ENCODE results near the gene CCDC17.

- no peak for TF ChIP-seq CREB1 (CRISPR knock-in tag; IDR thresholded peaks at IDR 0.05; ENCODE audit: low read depth)
- TF ChIP-seq CTCF (conservative IDR thresholded peaks at IDR 0.05; ENCODE audit: low read depth in 2 of 2), result no peak
- TF ChIP-seq, protein P1, sequence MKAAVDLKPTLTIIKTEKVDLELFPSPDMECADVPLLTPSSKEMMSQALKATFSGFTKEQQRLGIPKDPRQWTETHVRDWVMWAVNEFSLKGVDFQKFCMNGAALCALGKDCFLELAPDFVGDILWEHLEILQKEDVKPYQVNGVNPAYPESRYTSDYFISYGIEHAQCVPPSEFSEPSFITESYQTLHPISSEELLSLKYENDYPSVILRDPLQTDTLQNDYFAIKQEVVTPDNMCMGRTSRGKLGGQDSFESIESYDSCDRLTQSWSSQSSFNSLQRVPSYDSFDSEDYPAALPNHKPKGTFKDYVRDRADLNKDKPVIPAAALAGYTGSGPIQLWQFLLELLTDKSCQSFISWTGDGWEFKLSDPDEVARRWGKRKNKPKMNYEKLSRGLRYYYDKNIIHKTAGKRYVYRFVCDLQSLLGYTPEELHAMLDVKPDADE (IDR thresholded peaks at IDR 0.05), result no peak
- TF ChIP-seq EZH2phosphoT487 (IDR thresholded peaks at IDR 0.05; ENCODE audit: unreplicated experiment), result no peak
- TF ChIP-seq, protein P2, sequence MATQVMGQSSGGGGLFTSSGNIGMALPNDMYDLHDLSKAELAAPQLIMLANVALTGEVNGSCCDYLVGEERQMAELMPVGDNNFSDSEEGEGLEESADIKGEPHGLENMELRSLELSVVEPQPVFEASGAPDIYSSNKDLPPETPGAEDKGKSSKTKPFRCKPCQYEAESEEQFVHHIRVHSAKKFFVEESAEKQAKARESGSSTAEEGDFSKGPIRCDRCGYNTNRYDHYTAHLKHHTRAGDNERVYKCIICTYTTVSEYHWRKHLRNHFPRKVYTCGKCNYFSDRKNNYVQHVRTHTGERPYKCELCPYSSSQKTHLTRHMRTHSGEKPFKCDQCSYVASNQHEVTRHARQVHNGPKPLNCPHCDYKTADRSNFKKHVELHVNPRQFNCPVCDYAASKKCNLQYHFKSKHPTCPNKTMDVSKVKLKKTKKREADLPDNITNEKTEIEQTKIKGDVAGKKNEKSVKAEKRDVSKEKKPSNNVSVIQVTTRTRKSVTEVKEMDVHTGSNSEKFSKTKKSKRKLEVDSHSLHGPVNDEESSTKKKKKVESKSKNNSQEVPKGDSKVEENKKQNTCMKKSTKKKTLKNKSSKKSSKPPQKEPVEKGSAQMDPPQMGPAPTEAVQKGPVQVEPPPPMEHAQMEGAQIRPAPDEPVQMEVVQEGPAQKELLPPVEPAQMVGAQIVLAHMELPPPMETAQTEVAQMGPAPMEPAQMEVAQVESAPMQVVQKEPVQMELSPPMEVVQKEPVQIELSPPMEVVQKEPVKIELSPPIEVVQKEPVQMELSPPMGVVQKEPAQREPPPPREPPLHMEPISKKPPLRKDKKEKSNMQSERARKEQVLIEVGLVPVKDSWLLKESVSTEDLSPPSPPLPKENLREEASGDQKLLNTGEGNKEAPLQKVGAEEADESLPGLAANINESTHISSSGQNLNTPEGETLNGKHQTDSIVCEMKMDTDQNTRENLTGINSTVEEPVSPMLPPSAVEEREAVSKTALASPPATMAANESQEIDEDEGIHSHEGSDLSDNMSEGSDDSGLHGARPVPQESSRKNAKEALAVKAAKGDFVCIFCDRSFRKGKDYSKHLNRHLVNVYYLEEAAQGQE (IDR thresholded peaks at IDR 0.05; ENCODE audit: unreplicated experiment), result no peak
- TF ChIP-seq POLR2AphosphoS5 (IDR thresholded peaks at IDR 0.05; ENCODE audit: low read depth), result no peak
- no peak for TF ChIP-seq EZH2 (IDR thresholded peaks at IDR 0.05; ENCODE audit: low read depth, unreplicated experiment)
- no peak for TF ChIP-seq ZNF331 (CRISPR knock-in tag; IDR thresholded peaks at IDR 0.05; ENCODE audit: low read depth)
- no peak for TF ChIP-seq JUNB (IDR thresholded peaks at IDR 0.05; ENCODE audit: unreplicated experiment)
- TF ChIP-seq ZNF114 (CRISPR knock-in tag; IDR thresholded peaks at IDR 0.05), result no peak
- no peak for TF ChIP-seq NANOG (IDR thresholded peaks at IDR 0.05; ENCODE audit: borderline replicate concordance)
- TF ChIP-seq STAT1 (IDR thresholded peaks at IDR 0.05; ENCODE audit: unreplicated experiment), result no peak
- TF ChIP-seq, protein P3, sequence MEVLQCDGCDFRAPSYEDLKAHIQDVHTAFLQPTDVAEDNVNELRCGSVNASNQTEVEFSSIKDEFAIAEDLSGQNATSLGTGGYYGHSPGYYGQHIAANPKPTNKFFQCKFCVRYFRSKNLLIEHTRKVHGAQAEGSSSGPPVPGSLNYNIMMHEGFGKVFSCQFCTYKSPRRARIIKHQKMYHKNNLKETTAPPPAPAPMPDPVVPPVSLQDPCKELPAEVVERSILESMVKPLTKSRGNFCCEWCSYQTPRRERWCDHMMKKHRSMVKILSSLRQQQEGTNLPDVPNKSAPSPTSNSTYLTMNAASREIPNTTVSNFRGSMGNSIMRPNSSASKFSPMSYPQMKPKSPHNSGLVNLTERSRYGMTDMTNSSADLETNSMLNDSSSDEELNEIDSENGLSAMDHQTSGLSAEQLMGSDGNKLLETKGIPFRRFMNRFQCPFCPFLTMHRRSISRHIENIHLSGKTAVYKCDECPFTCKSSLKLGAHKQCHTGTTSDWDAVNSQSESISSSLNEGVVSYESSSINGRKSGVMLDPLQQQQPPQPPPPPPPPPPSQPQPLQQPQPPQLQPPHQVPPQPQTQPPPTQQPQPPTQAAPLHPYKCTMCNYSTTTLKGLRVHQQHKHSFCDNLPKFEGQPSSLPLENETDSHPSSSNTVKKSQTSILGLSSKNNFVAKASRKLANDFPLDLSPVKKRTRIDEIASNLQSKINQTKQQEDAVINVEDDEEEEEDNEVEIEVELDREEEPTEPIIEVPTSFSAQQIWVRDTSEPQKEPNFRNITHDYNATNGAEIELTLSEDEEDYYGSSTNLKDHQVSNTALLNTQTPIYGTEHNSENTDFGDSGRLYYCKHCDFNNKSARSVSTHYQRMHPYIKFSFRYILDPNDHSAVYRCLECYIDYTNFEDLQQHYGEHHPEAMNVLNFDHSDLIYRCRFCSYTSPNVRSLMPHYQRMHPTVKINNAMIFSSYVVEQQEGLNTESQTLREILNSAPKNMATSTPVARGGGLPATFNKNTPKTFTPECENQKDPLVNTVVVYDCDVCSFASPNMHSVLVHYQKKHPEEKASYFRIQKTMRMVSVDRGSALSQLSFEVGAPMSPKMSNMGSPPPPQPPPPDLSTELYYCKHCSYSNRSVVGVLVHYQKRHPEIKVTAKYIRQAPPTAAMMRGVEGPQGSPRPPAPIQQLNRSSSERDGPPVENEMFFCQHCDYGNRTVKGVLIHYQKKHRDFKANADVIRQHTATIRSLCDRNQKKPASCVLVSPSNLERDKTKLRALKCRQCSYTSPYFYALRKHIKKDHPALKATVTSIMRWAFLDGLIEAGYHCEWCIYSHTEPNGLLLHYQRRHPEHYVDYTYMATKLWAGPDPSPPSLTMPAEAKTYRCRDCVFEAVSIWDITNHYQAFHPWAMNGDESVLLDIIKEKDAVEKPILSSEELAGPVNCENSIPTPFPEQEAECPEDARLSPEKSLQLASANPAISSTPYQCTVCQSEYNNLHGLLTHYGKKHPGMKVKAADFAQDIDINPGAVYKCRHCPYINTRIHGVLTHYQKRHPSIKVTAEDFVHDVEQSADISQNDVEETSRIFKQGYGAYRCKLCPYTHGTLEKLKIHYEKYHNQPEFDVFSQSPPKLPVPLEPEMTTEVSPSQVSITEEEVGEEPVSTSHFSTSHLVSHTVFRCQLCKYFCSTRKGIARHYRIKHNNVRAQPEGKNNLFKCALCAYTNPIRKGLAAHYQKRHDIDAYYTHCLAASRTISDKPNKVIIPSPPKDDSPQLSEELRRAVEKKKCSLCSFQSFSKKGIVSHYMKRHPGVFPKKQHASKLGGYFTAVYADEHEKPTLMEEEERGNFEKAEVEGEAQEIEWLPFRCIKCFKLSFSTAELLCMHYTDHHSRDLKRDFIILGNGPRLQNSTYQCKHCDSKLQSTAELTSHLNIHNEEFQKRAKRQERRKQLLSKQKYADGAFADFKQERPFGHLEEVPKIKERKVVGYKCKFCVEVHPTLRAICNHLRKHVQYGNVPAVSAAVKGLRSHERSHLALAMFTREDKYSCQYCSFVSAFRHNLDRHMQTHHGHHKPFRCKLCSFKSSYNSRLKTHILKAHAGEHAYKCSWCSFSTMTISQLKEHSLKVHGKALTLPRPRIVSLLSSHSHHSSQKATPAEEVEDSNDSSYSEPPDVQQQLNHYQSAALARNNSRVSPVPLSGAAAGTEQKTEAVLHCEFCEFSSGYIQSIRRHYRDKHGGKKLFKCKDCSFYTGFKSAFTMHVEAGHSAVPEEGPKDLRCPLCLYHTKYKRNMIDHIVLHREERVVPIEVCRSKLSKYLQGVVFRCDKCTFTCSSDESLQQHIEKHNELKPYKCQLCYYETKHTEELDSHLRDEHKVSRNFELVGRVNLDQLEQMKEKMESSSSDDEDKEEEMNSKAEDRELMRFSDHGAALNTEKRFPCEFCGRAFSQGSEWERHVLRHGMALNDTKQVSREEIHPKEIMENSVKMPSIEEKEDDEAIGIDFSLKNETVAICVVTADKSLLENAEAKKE (CRISPR knock-in tag; IDR thresholded peaks at IDR 0.05), result no peak
Measured at GRCh38 chr1:45604239-45604638, 19.6 kb downstream of the CCDC17 start.

All from GM23338 (cell line).